K562 (cell line): ENCODE measurements around the gene SKIC3. TPM values are rescaled to one million over a fixed set of nuclear protein-coding genes. Genes with fewer than 3 reads are reported as not detected.

ENCODE experiments used
- ATAC-seq: fragments of 200-7000 bp; cut with Tn5 transposase; 3 replicates; pipeline ENCODE4 v1.9.1; 2020; ENCODE audit warnings: moderate library complexity
- BruUV-seq: library from RNA; stranded (reverse); fragments of 400-500 nt; replicated peaks from 2 replicates; lab custom pipeline; 2021; lab: Mats Ljungman, UMichigan
- CTCF ChIA-PET: fragments of 300-600 bp; formaldehyde crosslinking; extraction: SDS; loops from one replicate; lab custom pipeline; 2021; ENCODE audit warnings: low intra/inter-chr PET ratio; lab: Yijun Ruan, JAX
- POLR2A ChIA-PET: fragments of 300-600, 350-650 bp; sonication (Branson Sonifier 250); formaldehyde crosslinking; extraction: SDS; loops from one replicate; lab custom pipeline; 2021; ENCODE audit warnings: antibody characterized with exemption, inconsistent platforms; lab: Yijun Ruan, JAX
- DNase-seq, 4 experiments: peaks; one replicate each; pipeline versions ENCODE4 v3.0.0 to v3.0.0-alpha.2; 2011 to 2018; ENCODE audit warnings: low spot score in 3 of 4, mixed read lengths in 3 of 4; ENCODE audit errors: extremely low read depth in 1 of 4
- FAIRE-seq: peaks from 2 replicates; lab custom pipeline; 2011; peaks lifted over from hg19 to GRCh38; lab: Jason Lieb, UNC
- H2AFZ ChIP-seq: 2 replicates; pipeline ENCODE4 v1.6.0; 2011; ENCODE audit warnings: low read depth, low read length, control low read depth, inconsistent platforms
- H3K27ac ChIP-seq: fragments of 200-600 bp; 3 replicates; pipeline ENCODE4 v1.8.0; 2011; ENCODE audit warnings: low read depth, mild to moderate bottlenecking, control low read depth, inconsistent platforms, low read length, moderate library complexity, mixed read lengths; ENCODE audit errors: extremely low read depth
- H3K27me3 ChIP-seq, 2 experiments: fragments of 300-600 bp in 1 of 2; 2 replicates in 1 of 2; 3 replicates in 1 of 2; pipeline versions ENCODE4 v1.6.0 to v1.8.0; 2011; ENCODE audit warnings: inconsistent platforms in 2 of 2, low read length in 2 of 2, mild to moderate bottlenecking in 1 of 2, mixed read lengths in 1 of 2, moderate library complexity in 1 of 2; ENCODE audit not compliant: control insufficient read depth in 2 of 2, insufficient read depth in 2 of 2
- H3K36me3 ChIP-seq: fragments of 300-600 bp; 3 replicates; pipeline ENCODE4 v1.8.0; 2011; ENCODE audit warnings: mild to moderate bottlenecking, low read length, inconsistent platforms; ENCODE audit not compliant: control insufficient read depth, insufficient read depth
- H3K4me1 ChIP-seq, 2 experiments: fragments of 200-600 bp in 1 of 2; replicated peaks in 1 of 2; 2 replicates in 1 of 2; 3 replicates in 1 of 2; pipeline versions ENCODE4 v1.5.1 to v1.8.0; 2011; ENCODE audit warnings: inconsistent platforms in 2 of 2, low read length in 2 of 2, mild to moderate bottlenecking in 1 of 2, mixed read lengths in 1 of 2, moderate library complexity in 1 of 2; ENCODE audit not compliant: control insufficient read depth in 2 of 2, insufficient read depth in 2 of 2
- H3K4me2 ChIP-seq: 2 replicates; pipeline ENCODE4 v1.6.1; 2011; ENCODE audit warnings: low read length, control low read depth, inconsistent platforms, mixed read lengths; ENCODE audit not compliant: insufficient read depth
- H3K4me3 ChIP-seq: fragments of 200-600 bp; sonication (generic), shearing (Covaris generic); 2 replicates; pipeline ENCODE4 v1.5.1; 2016; ENCODE audit warnings: control low read depth, inconsistent platforms
- H3K79me2 ChIP-seq: fragments of 200-600 bp; 3 replicates; pipeline ENCODE4 v1.8.0; 2011; ENCODE audit warnings: low read length, inconsistent platforms; ENCODE audit not compliant: control insufficient read depth, insufficient read depth
- H3K9ac ChIP-seq, 2 experiments: 2 replicates each; pipeline versions ENCODE4 v1.6.0 to v1.6.1; 2011; ENCODE audit warnings: low read depth in 2 of 2, low read length in 2 of 2, control low read depth in 1 of 2, inconsistent platforms in 1 of 2, mild to moderate bottlenecking in 1 of 2, mixed read lengths in 1 of 2; ENCODE audit not compliant: insufficient read depth in 1 of 2
- H3K9me1 ChIP-seq: one replicate; pipeline ENCODE4 v1.6.0; 2011; ENCODE audit warnings: inconsistent platforms, mild to moderate bottlenecking, low read length, moderate library complexity; ENCODE audit not compliant: control insufficient read depth, insufficient read depth
- H3K9me3 ChIP-seq: replicated peaks from 2 replicates; pipeline ENCODE4 v1.5.1; 2011; ENCODE audit warnings: low read depth, low read length, inconsistent platforms; ENCODE audit not compliant: control insufficient read depth, insufficient read depth
- H4K20me1 ChIP-seq: replicated peaks from 2 replicates; pipeline ENCODE4 v1.6.1; 2011; ENCODE audit warnings: low read length, inconsistent platforms, mixed read lengths; ENCODE audit not compliant: control insufficient read depth, insufficient read depth
- COPS2 ChIP-seq: fragments of 450-650 bp; conservative IDR thresholded peaks from 2 replicates; pipeline ENCODE4 v1.6.1; 2016; ENCODE audit warnings: mild to moderate bottlenecking, moderate library complexity
- ELF4 ChIP-seq: fragments of 450-650 bp; formaldehyde crosslinking; IDR thresholded peaks from 2 replicates; pipeline ENCODE4 v1.4.0; 2022; ENCODE audit warnings: missing genetic modification characterization
- ESRRB ChIP-seq: fragments of 250-450 bp; sonication (Bioruptor Pico); IDR thresholded peaks from 2 replicates; pipeline ENCODE4 v1.5.0; 2020; ENCODE audit warnings: mild to moderate bottlenecking, moderate library complexity, borderline replicate concordance
- ETV6 ChIP-seq, 3 experiments: fragments of 150-350 bp in 1 of 3; sonication (generic) in 1 of 3; formaldehyde crosslinking in 1 of 3; IDR thresholded peaks; 2 replicates each; pipeline versions ENCODE4 v1.6.1 to v1.8.0; 2014 to 2022; ENCODE audit warnings: borderline replicate concordance in 2 of 3, low read depth in 2 of 3, antibody characterized with exemption in 1 of 3, low read length in 1 of 3, mild to moderate bottlenecking in 1 of 3, missing genetic modification reagents in 1 of 3
- GATAD2B ChIP-seq: fragments of 450-650 bp; IDR thresholded peaks from 2 replicates; pipeline ENCODE4 v1.6.1; 2017; ENCODE audit warnings: mild to moderate bottlenecking, borderline replicate concordance
- HNRNPK ChIP-seq: fragments of 200-400 bp; formaldehyde crosslinking; IDR thresholded peaks from one replicate; pipeline ENCODE4 v1.6.1; 2018; ENCODE audit warnings: mild to moderate bottlenecking, low read depth, low read length; ENCODE audit not compliant: poor library complexity, severe bottlenecking
- JUND ChIP-seq, 2 experiments: IDR thresholded peaks; 2 replicates in 1 of 2; 3 replicates in 1 of 2; pipeline ENCODE4 v1.6.1; 2011; ENCODE audit warnings: borderline replicate concordance in 2 of 2, low read depth in 2 of 2, low read length in 2 of 2, improper control_type of control experiment in 1 of 2, missing biosample characterization in 1 of 2, missing genetic modification characterization in 1 of 2, missing genetic modification reagents in 1 of 2
- MTA3 ChIP-seq: fragments of 450-650 bp; formaldehyde crosslinking; IDR thresholded peaks from 2 replicates; pipeline ENCODE4 v1.6.1; 2017; ENCODE audit warnings: mild to moderate bottlenecking, borderline replicate concordance
- NFATC3 ChIP-seq: fragments of 450-650 bp; IDR thresholded peaks from 2 replicates; pipeline ENCODE4 v1.6.1; 2017; ENCODE audit warnings: mild to moderate bottlenecking
- RBM34 ChIP-seq: fragments of 200-400 bp; formaldehyde crosslinking; IDR thresholded peaks from 2 replicates; pipeline ENCODE4 v1.6.1; 2018; ENCODE audit warnings: low read length, borderline replicate concordance; ENCODE audit not compliant: insufficient read depth
- RFX5 ChIP-seq: IDR thresholded peaks from 2 replicates; pipeline ENCODE4 v1.6.1; 2011; ENCODE audit warnings: low read depth, mild to moderate bottlenecking, improper control_type of control experiment, low read length
- STAG1 ChIP-seq: sonication (generic); formaldehyde crosslinking; IDR thresholded peaks from 2 replicates; pipeline ENCODE4 v1.5.0; 2020; ENCODE audit warnings: missing genetic modification reagents, borderline replicate concordance
- ZNF444 ChIP-seq: fragments of 250-450 bp; sonication (Bioruptor Pico); IDR thresholded peaks from 2 replicates; pipeline ENCODE4 v1.4.0; 2020; ENCODE audit warnings: mild to moderate bottlenecking, moderate library complexity
- WGBS: fragments of 100-300 bp; shearing (Covaris generic); methylation state at CpG from one replicate; pipeline ENCODE4 v1.1.6; 2016; ENCODE audit warnings: low coverage, mixed read lengths; ENCODE audit not compliant: insufficient coverage; ENCODE audit errors: missing lambda C conversion rate; 5-methylcytosine and 5-hydroxymethylcytosine counted together
- in situ Hi-C: fragments of 300-500 bp; cut with MboI; formaldehyde crosslinking; loops from 4 replicates; pipeline ENCODE4 v1.15.0; 2018; ENCODE audit warnings: inconsistent platforms, mixed read lengths
- intact Hi-C: fragments of 100-400 bp; cut with micrococcal nuclease; formaldehyde crosslinking; loops from 2 replicates; pipeline ENCODE4 v1.14.2; 2022
- polyA plus RNA-seq, 8 experiments: library from polyadenylated mRNA; depleted of rRNA in 4 of 8; stranded (reverse) in 5 of 8; unstranded in 3 of 8; fragments of >200 nt; fragmentation: Nextera tagmentation in 2 of 8; fragmentation: Illumina TruSeq in 1 of 8; extraction: Ambion mirVana in 2 of 8; extraction: Trizol in 1 of 8; gene quantifications; 2 replicates each; pipeline versions ENCODE4 v1.2.1 to v1.2.3, GENCODE V29; 2011 to 2014; ENCODE audit warnings: inconsistent platforms in 1 of 8, missing spikeins in 1 of 8
- total RNA-seq, 7 experiments: library from RNA; depleted of rRNA in 6 of 7; stranded (reverse); fragments of >200 nt in 6 of 7; fragmentation: Illumina TruSeq in 2 of 7; extraction: Trizol in 2 of 7; gene quantifications; 2 replicates each; pipeline versions ENCODE4 v1.2.1 to v1.2.3, GENCODE V29; 2011 to 2021; ENCODE audit warnings: low replicate concordance in 1 of 7
- TF ChIP-seq, protein P1 (sequence below), 2 experiments: fragments of 200-800 bp in 1 of 2; sonication (Bioruptor generic) in 1 of 2; sonication (generic) in 1 of 2; formaldehyde crosslinking in 1 of 2; IDR thresholded peaks in 1 of 2; conservative IDR thresholded peaks in 1 of 2; 2 replicates each; pipeline versions ENCODE4 v1.5.0 to v1.6.1; 2016 to 2020; ENCODE audit warnings: missing compliant biosample characterization in 1 of 2, missing genetic modification characterization in 1 of 2, missing genetic modification reagents in 1 of 2
- TF ChIP-seq, protein P2 (sequence below): sonication (generic); formaldehyde crosslinking; IDR thresholded peaks from 2 replicates; pipeline ENCODE4 v1.8.1; 2023; ENCODE audit warnings: mild to moderate bottlenecking, missing genetic modification reagents
- TF ChIP-seq, protein P3 (sequence below): fragments of 250-450 bp; sonication (Bioruptor Pico); IDR thresholded peaks from 2 replicates; pipeline ENCODE4 v1.8.0; 2022; ENCODE audit warnings: moderate library complexity, mild to moderate bottlenecking, inconsistent platforms
- TF ChIP-seq, protein P4 (sequence below): sonication (generic); IDR thresholded peaks from 2 replicates; pipeline ENCODE4 v1.6.1; 2016

The SKIC3 gene
- total and polyA plus RNA-seq, 9 of the 15 experiments (the other 6 are each of a cell fraction or from before 2014, with no cell fraction given): 30.7 to 72.4 (median 44.1) TPM

DNA sequence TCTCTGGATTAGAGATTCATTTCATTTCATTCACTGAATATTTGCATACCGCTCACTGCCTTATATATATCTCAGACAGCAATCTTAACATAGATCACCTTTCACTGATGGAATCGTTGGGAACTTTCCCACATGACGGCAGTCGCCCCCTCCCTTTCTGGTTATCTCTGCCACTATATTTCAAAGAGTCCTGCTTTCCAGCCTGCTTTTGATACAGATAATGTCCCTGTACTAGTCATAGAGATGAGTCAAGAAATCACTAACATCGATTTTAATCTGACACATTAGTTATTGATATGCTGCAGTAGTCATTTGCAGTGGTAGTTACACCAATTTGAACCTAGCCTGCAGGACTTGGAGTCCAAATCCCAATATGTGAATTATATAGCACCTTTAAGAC, 8.6 kb upstream of the SKIC3 start:
- ATAC-seq: peak; percentile 45; the same call in 2 of the 3 replicates
- POLR2A ChIA-PET: interaction anchor here (1.0 to 2.5 kb wide), 2 partner anchors 9 to 14 kb away, joined by 4 to 9 read pairs; partner anchors contain the start of genes ARSK and SKIC3
- WGBS: 7% methylated on average over 5 of the region's 5 CpGs
- no peak for TF ChIP-seq MTA3
- TF ChIP-seq ESRRB (CRISPR knock-in tag): no peak
- TF ChIP-seq NFATC3: no peak
- TF ChIP-seq ZNF444: no peak
- no peak for TF ChIP-seq ETV6 (IDR thresholded peaks at IDR 0.05; ENCODE audit: borderline replicate concordance in 1 of 2, low read depth in 2 of 2, low read length in 1 of 2)
- TF ChIP-seq ETV6 (CRISPR knock-in tag; IDR thresholded peaks at IDR 0.05; ENCODE audit: borderline replicate concordance): no peak
- TF ChIP-seq, protein P1, sequence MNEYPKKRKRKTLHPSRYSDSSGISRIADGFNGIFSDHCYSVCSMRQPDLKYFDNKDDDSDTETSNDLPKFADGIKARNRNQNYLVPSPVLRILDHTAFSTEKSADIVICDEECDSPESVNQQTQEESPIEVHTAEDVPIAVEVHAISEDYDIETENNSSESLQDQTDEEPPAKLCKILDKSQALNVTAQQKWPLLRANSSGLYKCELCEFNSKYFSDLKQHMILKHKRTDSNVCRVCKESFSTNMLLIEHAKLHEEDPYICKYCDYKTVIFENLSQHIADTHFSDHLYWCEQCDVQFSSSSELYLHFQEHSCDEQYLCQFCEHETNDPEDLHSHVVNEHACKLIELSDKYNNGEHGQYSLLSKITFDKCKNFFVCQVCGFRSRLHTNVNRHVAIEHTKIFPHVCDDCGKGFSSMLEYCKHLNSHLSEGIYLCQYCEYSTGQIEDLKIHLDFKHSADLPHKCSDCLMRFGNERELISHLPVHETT (CRISPR knock-in tag; conservative IDR thresholded peaks at IDR 0.05 in 1 of 2, IDR thresholded peaks at IDR 0.05 in 1 of 2): no peak
- no peak for TF ChIP-seq STAG1 (CRISPR knock-in tag)
- TF ChIP-seq, protein P2, sequence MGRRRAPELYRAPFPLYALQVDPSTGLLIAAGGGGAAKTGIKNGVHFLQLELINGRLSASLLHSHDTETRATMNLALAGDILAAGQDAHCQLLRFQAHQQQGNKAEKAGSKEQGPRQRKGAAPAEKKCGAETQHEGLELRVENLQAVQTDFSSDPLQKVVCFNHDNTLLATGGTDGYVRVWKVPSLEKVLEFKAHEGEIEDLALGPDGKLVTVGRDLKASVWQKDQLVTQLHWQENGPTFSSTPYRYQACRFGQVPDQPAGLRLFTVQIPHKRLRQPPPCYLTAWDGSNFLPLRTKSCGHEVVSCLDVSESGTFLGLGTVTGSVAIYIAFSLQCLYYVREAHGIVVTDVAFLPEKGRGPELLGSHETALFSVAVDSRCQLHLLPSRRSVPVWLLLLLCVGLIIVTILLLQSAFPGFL (CRISPR knock-in tag): no peak
- no peak for TF ChIP-seq COPS2
- TF ChIP-seq, protein P3, sequence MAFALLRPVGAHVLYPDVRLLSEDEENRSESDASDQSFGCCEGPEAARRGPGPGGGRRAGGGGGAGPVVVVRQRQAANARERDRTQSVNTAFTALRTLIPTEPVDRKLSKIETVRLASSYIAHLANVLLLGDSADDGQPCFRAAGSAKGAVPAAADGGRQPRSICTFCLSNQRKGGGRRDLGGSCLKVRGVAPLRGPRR (CRISPR knock-in tag): no peak
- no peak for TF ChIP-seq ELF4 (CRISPR knock-in tag)
- no peak for TF ChIP-seq JUND (IDR thresholded peaks at IDR 0.05; ENCODE audit: borderline replicate concordance, low read depth, low read length)
- no peak for TF ChIP-seq JUND (tag; IDR thresholded peaks at IDR 0.05; ENCODE audit: borderline replicate concordance, low read depth, low read length)
- no peak for TF ChIP-seq HNRNPK
- TF ChIP-seq, protein P4, sequence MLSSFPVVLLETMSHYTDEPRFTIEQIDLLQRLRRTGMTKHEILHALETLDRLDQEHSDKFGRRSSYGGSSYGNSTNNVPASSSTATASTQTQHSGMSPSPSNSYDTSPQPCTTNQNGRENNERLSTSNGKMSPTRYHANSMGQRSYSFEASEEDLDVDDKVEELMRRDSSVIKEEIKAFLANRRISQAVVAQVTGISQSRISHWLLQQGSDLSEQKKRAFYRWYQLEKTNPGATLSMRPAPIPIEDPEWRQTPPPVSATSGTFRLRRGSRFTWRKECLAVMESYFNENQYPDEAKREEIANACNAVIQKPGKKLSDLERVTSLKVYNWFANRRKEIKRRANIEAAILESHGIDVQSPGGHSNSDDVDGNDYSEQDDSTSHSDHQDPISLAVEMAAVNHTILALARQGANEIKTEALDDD: peak; percentile 48; the same call in 1 of the 2 replicates
- TF ChIP-seq RBM34: no peak
- no peak for TF ChIP-seq RFX5
- TF ChIP-seq GATAD2B: no peak

More for the DNA sequence above, 8.6 kb upstream of the SKIC3 start:
- Histone ChIP-seq H3K9me1 (no peaks in the 10 kb centered on the region), H3K4me1 (peaks cover 0 to 9% of the 10 kb centered on the region in 2 experiments; a peak in 3 of 5 replicates), H3K4me2 (no peak overlapping the region), H4K20me1 (no peaks in the 10 kb centered on the region), H3K9ac (no peak overlapping the region), H3K9me3 (no peaks in the 10 kb centered on the region), H3K27ac (no peak overlapping the region), H2AFZ (no peak overlapping the region), H3K27me3 (no peaks in the 10 kb centered on the region), H3K36me3 (peaks cover 12% of the 10 kb centered on the region; the same call in 2 of the 3 replicates), H3K79me2 (no peaks in the 10 kb centered on the region), H3K4me3 (no peak overlapping the region)
- intact Hi-C loops (no loop called here), in situ Hi-C loops (no loop called here)
- CTCF ChIA-PET: no interaction called here
- BruUV-seq: no TSS peak
- no peak for DNase-seq
- FAIRE-seq: no peak
